Natural killer cell treated with Interleukin-12 subunit alpha and Interleukin-12 subunit beta and Interleukin-15 and Interleukin-18, amount 100 ng/mL, for 72 hours (primary cell): ENCODE data around the gene PROSER2. TPM values are rescaled to one million over a fixed set of nuclear protein-coding genes. Genes with fewer than 3 reads are reported as not detected.
A peak's percentile ranks its signal among the peaks of the same experiment; 100 is the strongest.

ENCODE experiments used
- ATAC-seq, 2 donors: fragments of 150-1000 bp; cut with Tn5 transposase in 1 of 2; sonication (Bioruptor Pico), chemical (Tn5 transposase) in 1 of 2; 2 replicates each; pipeline ENCODE4 v1.10.0; 2021
- DNase-seq: peaks from one replicate; pipeline ENCODE4 v3.0.0; 2022; ENCODE audit warnings: low spot score
- H3K27ac Mint-ChIP-seq, 2 donors: 1 replicate in 1 of 2; 2 replicates in 1 of 2; pipeline ENCODE4 v1.8.0; 2022; ENCODE audit warnings: mixed read lengths in 2 of 2, mild to moderate bottlenecking in 1 of 2, moderate library complexity in 1 of 2
- H3K27me3 Mint-ChIP-seq, 2 donors: 1 replicate in 1 of 2; 2 replicates in 1 of 2; pipeline ENCODE4 v1.8.0; 2022; ENCODE audit warnings: mixed read lengths in 2 of 2
- H3K36me3 Mint-ChIP-seq: one replicate; pipeline ENCODE4 v1.8.0; 2022; ENCODE audit warnings: mixed read lengths
- H3K4me1 Mint-ChIP-seq, 2 donors: 1 replicate in 1 of 2; 2 replicates in 1 of 2; pipeline ENCODE4 v1.8.0; 2022; ENCODE audit warnings: low read depth in 2 of 2, mixed read lengths in 2 of 2, mild to moderate bottlenecking in 1 of 2
- H3K4me3 Mint-ChIP-seq: one replicate; pipeline ENCODE4 v1.8.0; 2022; ENCODE audit warnings: mixed read lengths
- H3K9me3 Mint-ChIP-seq: 2 replicates; pipeline ENCODE4 v1.8.0; 2022; ENCODE audit warnings: mixed read lengths
- total RNA-seq, 2 donors: library from RNA; stranded (reverse); gene quantifications; one replicate each; pipeline ENCODE4 v1.2.3, GENCODE V29; 2022

PROSER2 gene, protein sequence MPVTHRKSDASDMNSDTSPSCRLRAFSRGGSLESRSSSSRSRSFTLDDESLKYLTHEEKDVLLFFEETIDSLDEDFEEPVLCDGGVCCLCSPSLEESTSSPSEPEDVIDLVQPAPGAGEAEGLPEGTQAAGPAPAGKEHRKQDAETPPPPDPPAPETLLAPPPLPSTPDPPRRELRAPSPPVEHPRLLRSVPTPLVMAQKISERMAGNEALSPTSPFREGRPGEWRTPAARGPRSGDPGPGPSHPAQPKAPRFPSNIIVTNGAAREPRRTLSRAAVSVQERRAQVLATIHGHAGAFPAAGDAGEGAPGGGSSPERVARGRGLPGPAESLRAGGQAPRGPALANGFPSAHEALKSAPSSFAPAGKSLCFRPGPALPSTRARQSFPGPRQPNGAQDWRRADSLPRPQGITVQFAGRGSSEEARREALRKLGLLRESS
- total RNA-seq = 1 to 10 TPM in 1 of 2 donors, under 1 TPM in 1; 0.43 to 1.2 TPM

DNA sequence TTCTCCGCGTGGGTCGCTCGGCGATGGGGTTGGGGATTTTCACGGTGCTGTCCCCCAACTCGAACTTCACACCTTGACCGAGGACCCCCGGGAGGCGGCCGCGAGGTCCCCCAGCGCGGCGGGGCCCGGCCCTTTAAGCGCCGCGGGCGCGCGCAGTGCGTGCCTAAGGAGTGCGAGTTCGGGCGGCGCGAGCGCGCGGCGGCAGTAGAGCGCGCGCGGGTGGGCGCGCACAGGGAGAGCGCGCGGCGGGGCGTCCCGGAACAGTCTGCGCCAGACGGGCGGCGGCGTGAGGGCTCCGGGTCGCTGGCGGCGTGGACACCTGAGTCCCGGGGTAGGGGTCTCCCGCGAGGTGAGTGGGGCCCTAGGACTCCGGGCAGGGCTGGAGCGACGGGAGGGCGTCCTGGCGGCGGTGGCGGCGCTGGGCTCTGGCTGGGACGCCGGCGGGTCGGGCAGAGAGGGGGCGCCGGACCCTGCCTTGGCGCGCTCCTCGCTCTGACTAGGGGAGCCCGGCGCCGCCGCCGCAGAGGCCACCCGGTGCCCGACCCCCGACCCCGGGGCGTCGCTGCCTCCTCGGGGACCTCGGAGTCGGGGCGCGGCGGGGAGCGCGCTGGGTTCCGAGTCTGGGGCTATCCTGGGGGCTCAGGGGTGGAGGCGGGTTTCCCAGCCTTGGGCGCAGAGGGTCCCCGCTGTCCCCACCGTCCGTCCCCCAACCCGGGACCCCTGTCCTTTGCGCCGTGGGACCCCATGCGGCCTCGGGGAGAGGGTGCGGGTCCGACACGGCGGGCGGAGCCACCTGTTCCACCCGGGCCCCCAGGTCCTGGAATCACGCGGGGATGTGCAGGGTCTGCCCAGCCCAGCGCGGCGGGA is at the start of gene PROSER2:
PROSER2 (plus strand) TSS at position 235 of the 867 bp plus-strand sequence. CDS start 28,722 bp downstream, outside the sequence.
- peak; percentile 64 to 73 for ATAC-seq
- Mint-ChIP-seq H3K36me3 (no peaks in the 10 kb centered on the region), H3K27me3 (peaks cover 28 to 62% of the 10 kb centered on the region in 2 donors), H3K27ac (no peak within 1 kb of the TSS), H3K4me3 (peak within 1 kb of the TSS; percentile 25), H3K4me1 (peaks cover 4 to 5% of the 10 kb centered on the region in 2 donors), H3K9me3 (no peaks in the 10 kb centered on the region)
- DNase-seq = no peak

DNA sequence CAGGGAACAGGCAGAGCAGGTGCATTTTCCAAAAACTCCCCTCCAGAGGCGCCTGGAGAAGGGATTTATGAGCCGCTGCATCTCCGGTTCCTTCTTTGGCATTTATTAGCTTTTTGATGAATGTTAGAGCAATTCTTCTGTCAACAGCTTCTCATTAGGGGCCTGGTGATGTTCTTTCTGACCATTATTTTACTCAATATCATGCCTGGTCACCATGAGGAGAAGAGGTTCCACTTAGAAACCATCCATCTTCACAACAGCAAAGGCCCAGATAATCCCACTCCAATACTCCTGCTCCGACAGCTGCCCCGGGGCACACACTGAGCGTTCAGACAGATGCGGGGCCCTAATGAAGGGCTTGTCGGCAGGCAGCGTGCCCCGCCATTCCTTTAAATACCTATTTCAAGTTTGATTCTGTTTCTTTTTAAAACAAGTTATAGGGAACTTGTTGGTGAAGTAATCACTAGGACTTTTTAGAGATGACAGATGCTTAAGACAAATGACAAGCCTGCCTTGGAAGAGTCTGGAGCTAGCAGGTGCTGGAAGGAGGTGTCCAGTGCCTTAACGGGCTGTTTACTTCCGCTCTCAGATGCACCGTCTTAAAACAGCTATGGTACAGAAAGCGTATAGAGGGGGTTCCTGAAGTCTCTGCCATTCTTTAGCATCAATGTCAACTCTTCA is 49.3 kb upstream of the PROSER2 start:
- no peaks in the 10 kb centered on the region for H3K36me3 Mint-ChIP-seq
- H3K9me3 Mint-ChIP-seq = no peaks in the 10 kb centered on the region
- H3K4me1 Mint-ChIP-seq = no peaks in the 10 kb centered on the region
- DNase-seq (no peak), ATAC-seq (no peak)
- no peak overlapping the region for H3K4me3 Mint-ChIP-seq
- no peak overlapping the region for H3K27ac Mint-ChIP-seq
- H3K27me3 Mint-ChIP-seq = peaks cover 5 to 17% of the 10 kb centered on the region in 2 donors

DNA sequence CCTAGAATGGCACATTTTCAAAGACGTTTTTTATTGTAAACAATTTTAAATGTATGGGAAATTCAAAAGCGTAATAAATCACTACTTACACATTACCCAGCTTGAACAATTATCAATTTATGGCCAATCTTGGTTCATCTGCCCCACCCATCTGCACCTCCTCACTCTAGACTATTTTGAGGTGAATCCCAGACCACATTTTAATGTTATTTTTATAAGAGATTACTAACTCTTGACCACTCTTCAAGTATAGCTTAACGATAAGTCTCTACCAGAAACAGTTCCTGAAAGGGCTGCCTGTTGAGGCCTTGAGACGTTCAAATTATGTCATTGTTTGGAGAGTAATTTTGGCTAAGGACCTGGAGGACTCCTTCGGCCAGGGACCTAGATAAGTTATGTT is 47.7 kb upstream of the PROSER2 start:
- H3K27me3 Mint-ChIP-seq = peaks cover 5 to 22% of the 10 kb centered on the region in 2 donors
- ATAC-seq (no peak), DNase-seq (no peak)
- no peak overlapping the region for H3K27ac Mint-ChIP-seq
- no peaks in the 10 kb centered on the region for H3K4me1 Mint-ChIP-seq
- no peak overlapping the region for H3K4me3 Mint-ChIP-seq
- no peaks in the 10 kb centered on the region for H3K36me3 Mint-ChIP-seq
- H3K9me3 Mint-ChIP-seq = no peaks in the 10 kb centered on the region

DNA sequence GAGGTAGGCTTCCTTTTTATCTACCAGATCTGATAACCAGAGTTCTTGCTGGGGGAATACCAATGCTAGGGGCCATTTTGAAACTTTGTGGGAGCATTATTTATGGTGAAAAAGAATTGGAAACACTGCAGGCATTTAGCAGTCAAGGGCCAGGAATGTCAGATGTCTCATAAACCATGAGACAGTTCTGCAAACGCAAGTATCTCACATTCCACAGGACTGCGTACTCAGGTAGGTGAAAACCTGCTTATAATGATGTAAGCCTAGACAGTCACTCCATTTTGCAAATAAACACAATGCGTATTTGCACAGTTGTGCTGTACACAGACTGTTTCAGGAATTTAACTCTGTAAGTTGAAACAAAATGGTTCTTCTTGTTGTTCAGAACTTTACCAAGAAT is 47.1 kb upstream of the PROSER2 start:
- no peaks in the 10 kb centered on the region for H3K4me1 Mint-ChIP-seq
- H3K9me3 Mint-ChIP-seq = no peaks in the 10 kb centered on the region
- no peak overlapping the region for H3K27ac Mint-ChIP-seq
- H3K27me3 Mint-ChIP-seq = peaks cover 5 to 22% of the 10 kb centered on the region in 2 donors
- no peak overlapping the region for H3K4me3 Mint-ChIP-seq
- H3K36me3 Mint-ChIP-seq = no peaks in the 10 kb centered on the region
- ATAC-seq = no peak
- no peak for DNase-seq

DNA sequence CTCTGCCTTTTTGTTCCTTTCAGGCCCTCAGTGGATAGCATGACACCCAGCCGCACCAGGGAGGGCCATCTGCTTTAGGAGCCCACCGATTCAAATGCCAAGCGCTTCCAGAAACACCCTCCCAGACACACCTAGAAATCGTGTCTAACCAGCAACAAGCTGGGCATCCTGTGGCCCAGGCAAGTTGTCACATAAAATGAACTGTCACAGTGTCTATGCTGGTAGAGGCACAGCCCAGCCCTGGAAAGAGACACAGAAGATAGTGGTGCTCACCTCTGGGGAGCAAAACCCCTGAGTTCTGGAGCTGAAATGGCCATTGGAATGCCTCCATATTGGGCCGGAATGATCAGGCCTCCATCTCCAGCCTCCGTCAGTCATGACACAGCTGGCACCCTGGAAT is 42.0 kb upstream of the PROSER2 start:
- no peak for ATAC-seq
- no peak overlapping the region for H3K4me3 Mint-ChIP-seq
- H3K9me3 Mint-ChIP-seq = no peaks in the 10 kb centered on the region
- H3K27me3 Mint-ChIP-seq = peaks cover 13 to 29% of the 10 kb centered on the region in 2 donors
- no peaks in the 10 kb centered on the region for H3K36me3 Mint-ChIP-seq
- peaks cover 0 to 3% of the 10 kb centered on the region in 2 donors for H3K4me1 Mint-ChIP-seq
- DNase-seq = no peak
- no peak overlapping the region for H3K27ac Mint-ChIP-seq

DNA sequence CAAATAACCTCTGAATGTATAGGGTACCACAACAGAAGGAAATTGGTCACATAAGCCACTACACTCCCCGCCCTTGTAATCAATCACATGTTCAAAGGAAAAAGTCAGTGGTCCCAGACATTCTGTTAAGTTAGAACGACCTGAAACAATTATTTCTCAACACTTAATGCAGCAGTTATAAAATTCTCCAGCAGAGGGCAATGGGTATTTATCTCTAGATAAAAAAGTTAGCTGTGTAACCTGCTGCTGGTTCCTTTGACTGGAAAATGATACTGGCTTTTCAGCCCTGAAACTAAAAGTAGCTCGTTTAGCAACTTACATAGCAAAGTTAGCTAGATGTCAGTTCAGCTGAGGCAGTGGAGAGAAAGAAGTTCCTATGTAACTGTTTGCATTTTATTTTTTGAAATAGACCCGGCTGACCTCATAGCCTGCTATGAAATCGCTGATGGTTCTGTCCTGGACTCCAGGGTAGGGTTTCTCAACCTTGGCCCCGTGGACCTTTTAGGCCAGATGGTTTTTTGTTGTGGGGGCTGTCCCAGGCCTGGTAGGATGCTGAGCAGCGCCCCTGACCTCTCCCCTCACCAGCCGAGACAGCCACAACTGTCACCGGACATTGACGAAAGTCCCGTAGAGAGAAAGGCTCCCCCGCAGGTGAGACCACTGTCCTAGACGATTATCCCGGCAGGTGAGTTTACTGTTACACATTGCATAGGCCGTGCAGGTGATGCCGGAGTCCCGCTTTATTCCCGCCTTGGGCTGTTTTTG is 40.2 kb upstream of the PROSER2 start:
- no peaks in the 10 kb centered on the region for H3K9me3 Mint-ChIP-seq
- ATAC-seq (no peak), DNase-seq (no peak)
- peaks cover 12 to 25% of the 10 kb centered on the region in 2 donors for H3K27me3 Mint-ChIP-seq
- peaks cover 0 to 3% of the 10 kb centered on the region in 2 donors for H3K4me1 Mint-ChIP-seq
- H3K4me3 Mint-ChIP-seq = no peak overlapping the region
- no peak overlapping the region for H3K27ac Mint-ChIP-seq
- H3K36me3 Mint-ChIP-seq = no peaks in the 10 kb centered on the region

DNA sequence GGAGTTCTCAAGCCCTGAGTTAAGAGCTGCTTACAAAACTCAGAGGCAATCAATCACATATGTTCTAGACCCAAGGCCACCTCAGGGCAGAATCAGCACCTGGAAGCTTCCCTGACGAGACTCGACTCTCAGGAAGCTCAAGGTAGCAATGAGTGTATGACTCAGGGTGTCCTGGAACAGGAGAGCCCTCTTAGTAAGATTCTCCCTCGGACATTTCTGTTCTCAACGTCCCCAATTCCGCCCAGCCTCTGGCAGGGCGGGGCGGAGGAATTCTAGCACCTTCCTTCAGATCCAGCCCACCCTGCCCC is 39.6 kb upstream of the PROSER2 start:
- no peaks in the 10 kb centered on the region for H3K36me3 Mint-ChIP-seq
- no peaks in the 10 kb centered on the region for H3K9me3 Mint-ChIP-seq
- ATAC-seq (no peak), DNase-seq (no peak)
- H3K4me1 Mint-ChIP-seq = peaks cover 0 to 3% of the 10 kb centered on the region in 2 donors
- H3K27me3 Mint-ChIP-seq = peaks cover 12 to 23% of the 10 kb centered on the region in 2 donors
- no peak overlapping the region for H3K27ac Mint-ChIP-seq
- H3K4me3 Mint-ChIP-seq = no peak overlapping the region

DNA sequence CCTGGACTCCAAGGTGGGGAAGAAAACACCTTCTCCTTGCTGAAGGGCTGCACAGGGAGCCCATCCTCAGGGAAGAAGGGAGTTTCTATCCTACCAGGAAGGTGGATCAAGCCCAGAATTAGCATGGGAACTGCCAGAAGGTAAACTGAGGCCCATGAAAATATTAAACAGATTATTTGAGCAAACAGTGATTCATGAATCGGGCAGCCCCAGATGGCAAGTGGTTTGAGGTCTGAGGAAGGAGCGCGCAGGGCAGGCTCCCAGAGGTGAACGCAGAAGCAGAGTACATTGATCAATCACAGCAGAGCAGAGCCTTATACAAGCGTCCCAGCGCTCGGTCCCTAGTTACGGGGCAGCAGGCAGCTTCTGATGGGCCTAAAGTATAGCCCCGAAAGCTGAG is 35.8 kb upstream of the PROSER2 start:
- peak in 1 of 2 donors; percentile 7 for ATAC-seq
- Mint-ChIP-seq H3K9me3 (no peaks in the 10 kb centered on the region), H3K27me3 (peaks cover 9 to 15% of the 10 kb centered on the region in 2 donors), H3K4me3 (no peak overlapping the region), H3K4me1 (peaks cover 0 to 3% of the 10 kb centered on the region in 2 donors), H3K27ac (no peak overlapping the region), H3K36me3 (no peaks in the 10 kb centered on the region)
- DNase-seq = no peak

DNA sequence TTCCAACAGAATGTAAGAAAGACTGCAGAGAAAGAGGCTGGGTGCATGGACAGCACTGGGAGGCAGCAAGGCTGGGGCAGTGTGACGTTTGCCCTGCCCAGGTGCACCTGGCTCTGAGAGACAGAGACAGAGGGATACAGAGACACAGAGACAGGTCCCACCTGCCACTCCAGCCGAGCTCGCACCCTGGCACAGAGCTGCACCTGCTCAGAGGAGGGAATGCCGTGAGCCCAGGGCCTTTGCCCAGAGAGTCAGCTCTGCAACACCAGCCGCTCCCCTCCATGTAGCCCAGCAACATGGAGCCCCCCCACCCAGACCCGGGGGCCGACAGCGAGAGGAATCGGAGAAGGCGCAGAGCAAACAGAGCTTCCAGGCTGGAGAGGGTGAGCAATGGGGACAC is 35.3 kb upstream of the PROSER2 start:
- DNase-seq (no peak), ATAC-seq (peak in 1 of 2 donors; percentile 36)

DNA sequence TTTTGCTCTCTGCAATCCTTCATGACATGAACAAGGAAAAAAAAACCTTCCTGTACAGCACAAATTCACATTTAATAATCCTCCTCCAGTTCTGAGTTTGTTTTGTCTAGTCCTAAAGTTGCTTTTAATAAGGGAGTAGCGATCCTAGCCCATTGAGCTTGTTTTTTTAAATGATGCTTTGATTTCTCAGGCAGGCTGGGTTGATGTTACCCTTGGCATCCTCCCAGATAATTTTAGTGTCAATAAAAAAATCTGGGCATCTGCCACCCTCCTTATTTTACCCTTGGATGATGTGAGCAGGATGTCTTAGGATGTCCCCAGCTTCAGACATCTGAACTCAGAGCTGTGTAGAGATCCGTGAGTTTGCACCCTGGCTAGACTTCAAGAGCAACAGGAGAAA is 33.9 kb upstream of the PROSER2 start:
- no peak overlapping the region for H3K4me3 Mint-ChIP-seq
- no peaks in the 10 kb centered on the region for H3K9me3 Mint-ChIP-seq
- H3K27ac Mint-ChIP-seq = no peak overlapping the region
- no peak for DNase-seq
- H3K4me1 Mint-ChIP-seq = no peaks in the 10 kb centered on the region
- no peaks in the 10 kb centered on the region for H3K36me3 Mint-ChIP-seq
- peaks cover 9 to 15% of the 10 kb centered on the region in 2 donors for H3K27me3 Mint-ChIP-seq
- ATAC-seq = no peak

More for the DNA sequence above, 35.3 kb upstream of the PROSER2 start:
- peaks cover 0 to under 1% of the 10 kb centered on the region in 2 donors for H3K4me1 Mint-ChIP-seq
- H3K4me3 Mint-ChIP-seq = no peak overlapping the region
- no peaks in the 10 kb centered on the region for H3K9me3 Mint-ChIP-seq
- H3K36me3 Mint-ChIP-seq = no peaks in the 10 kb centered on the region
- no peak overlapping the region for H3K27ac Mint-ChIP-seq
- H3K27me3 Mint-ChIP-seq = peaks cover 9 to 15% of the 10 kb centered on the region in 2 donors

DNA sequence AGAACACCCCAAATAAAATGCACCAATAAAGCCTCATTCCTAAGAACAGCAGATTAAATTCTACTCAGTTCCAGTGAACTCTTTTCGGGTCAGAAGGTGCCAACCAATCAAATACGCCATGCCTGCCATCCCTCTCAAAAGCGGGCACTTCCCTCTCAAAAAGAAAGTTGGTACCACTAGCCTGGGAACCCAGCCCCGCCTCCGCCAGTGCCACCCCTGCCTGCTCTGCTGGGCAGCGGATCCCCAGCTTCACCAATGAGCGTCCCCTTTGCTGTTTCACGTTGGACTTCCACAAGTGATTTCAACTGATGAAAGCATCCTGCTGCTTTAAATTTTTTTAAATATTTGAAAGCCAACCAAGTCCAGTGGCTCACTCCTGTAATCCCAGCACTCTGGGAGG is 33.2 kb upstream of the PROSER2 start:
- H3K9me3 Mint-ChIP-seq = no peaks in the 10 kb centered on the region
- ATAC-seq = no peak
- no peaks in the 10 kb centered on the region for H3K36me3 Mint-ChIP-seq
- no peak for DNase-seq
- no peaks in the 10 kb centered on the region for H3K4me1 Mint-ChIP-seq
- peaks cover 7 to 12% of the 10 kb centered on the region in 2 donors for H3K27me3 Mint-ChIP-seq
- no peak overlapping the region for H3K27ac Mint-ChIP-seq
- no peak overlapping the region for H3K4me3 Mint-ChIP-seq

DNA sequence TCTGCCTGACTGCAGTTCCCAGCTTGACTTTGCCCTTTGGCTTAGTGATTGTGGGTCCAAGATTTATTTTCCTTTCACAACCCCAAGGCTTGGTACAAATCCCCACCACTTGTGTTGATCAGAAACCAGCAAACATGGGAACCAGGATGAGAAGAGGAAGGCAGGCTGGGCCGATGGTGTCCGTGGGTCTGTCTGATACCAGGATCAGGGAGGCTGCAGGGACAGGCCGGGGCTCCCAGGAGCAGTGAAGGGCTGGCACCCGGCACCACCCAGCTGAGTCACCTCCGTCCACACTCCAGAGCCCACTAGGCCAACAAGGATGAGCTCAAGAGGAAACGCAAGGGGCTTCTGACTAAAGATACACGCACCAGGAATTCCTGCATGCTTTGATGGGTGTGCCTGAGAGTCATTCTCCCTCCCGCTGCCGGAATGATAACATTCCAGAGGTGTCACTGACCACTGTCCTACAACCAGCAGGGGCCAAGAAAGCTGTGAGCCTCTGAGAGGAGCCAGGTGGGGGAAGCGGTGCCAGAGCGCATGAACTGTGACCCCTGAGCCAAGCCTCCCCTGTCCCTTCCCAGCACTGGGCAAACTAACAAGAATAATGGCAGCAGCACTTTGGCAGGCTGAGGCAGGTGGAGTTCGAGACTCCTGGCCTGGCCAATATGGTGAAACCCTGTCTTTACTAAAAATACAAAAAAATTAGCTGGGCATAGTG is 29.2 kb upstream of the PROSER2 start:
- H3K4me1 Mint-ChIP-seq = no peaks in the 10 kb centered on the region
- H3K9me3 Mint-ChIP-seq = no peaks in the 10 kb centered on the region
- H3K27me3 Mint-ChIP-seq = no peaks in the 10 kb centered on the region
- no peak overlapping the region for H3K4me3 Mint-ChIP-seq
- ATAC-seq = no peak
- DNase-seq = no peak
- H3K36me3 Mint-ChIP-seq = no peaks in the 10 kb centered on the region
- no peak overlapping the region for H3K27ac Mint-ChIP-seq
